HepG2 (cell line): ENCODE results near the gene MAP3K20. TPM values are rescaled to one million over a fixed set of nuclear protein-coding genes. Genes with fewer than 3 reads are reported as not detected.

ENCODE experiments used
- ATAC-seq: fragments of 200-7000 bp; cut with Tn5 transposase; 3 replicates; pipeline ENCODE4 v1.9.1; 2020; ENCODE audit warnings: mild to moderate bottlenecking, moderate library complexity
- BruUV-seq: library from RNA; stranded (reverse); fragments of 400-500 nt; replicated peaks from 2 replicates; lab custom pipeline; 2021; lab: Mats Ljungman, UMichigan
- CTCF ChIA-PET: fragments of 300-600 bp; formaldehyde crosslinking; extraction: SDS; loops from one replicate; lab custom pipeline; 2021; ENCODE audit warnings: low total read pairs, inconsistent platforms, low intra/inter-chr PET ratio; lab: Yijun Ruan, JAX
- POLR2A ChIA-PET: fragments of 350-600 bp; sonication (Branson Sonifier 250); formaldehyde crosslinking; loops from one replicate; lab custom pipeline; 2020; ENCODE audit warnings: antibody characterized with exemption, inconsistent platforms; lab: Yijun Ruan, JAX
- DNase-seq: peaks from one replicate; pipeline ENCODE4 v3.0.0-alpha.2; 2015; ENCODE audit warnings: low spot score
- FAIRE-seq: peaks from 3 replicates; lab custom pipeline; 2011; peaks lifted over from hg19 to GRCh38; lab: Jason Lieb, UNC
- H2AFZ ChIP-seq: one replicate; pipeline ENCODE4 v1.6.1; 2011; ENCODE audit warnings: low read length, inconsistent platforms
- H3K27ac ChIP-seq: fragments of 300-600 bp; 3 replicates; pipeline ENCODE4 v1.8.0; 2011; ENCODE audit warnings: mixed run types, mild to moderate bottlenecking, mixed read lengths, low read length, inconsistent platforms; ENCODE audit not compliant: insufficient read depth; ENCODE audit errors: extremely low read length
- H3K27me3 ChIP-seq, 2 experiments: fragments of 200-600 bp in 1 of 2; 2 replicates in 1 of 2; 3 replicates in 1 of 2; pipeline versions ENCODE4 v1.6.0 to v1.8.0; 2011; ENCODE audit warnings: low read length in 2 of 2, mild to moderate bottlenecking in 2 of 2, moderate library complexity in 2 of 2, inconsistent platforms in 1 of 2; ENCODE audit not compliant: insufficient read depth in 2 of 2, control insufficient read depth in 1 of 2
- H3K36me3 ChIP-seq, 2 experiments: fragments of 200-600 bp in 1 of 2; replicated peaks in 1 of 2; 2 replicates in 1 of 2; 3 replicates in 1 of 2; pipeline versions ENCODE4 v1.5.1 to v1.8.0; 2011; ENCODE audit warnings: low read length in 2 of 2, inconsistent platforms in 1 of 2; ENCODE audit not compliant: insufficient read depth in 2 of 2, control insufficient read depth in 1 of 2
- H3K4me1 ChIP-seq: 2 replicates; pipeline ENCODE4 v1.5.1; 2012; ENCODE audit warnings: low read length, inconsistent platforms; ENCODE audit not compliant: insufficient read depth
- H3K4me2 ChIP-seq: 2 replicates; pipeline ENCODE4 v1.6.0; 2011; ENCODE audit warnings: low read depth, low read length, inconsistent platforms
- H3K4me3 ChIP-seq, 3 experiments: fragments of 200-600 bp in 1 of 3; sonication (generic), shearing (Covaris generic) in 1 of 3; replicated peaks in 1 of 3; 2 replicates each; pipeline ENCODE4 v1.5.1; 2011 to 2016; ENCODE audit warnings: low read length in 3 of 3, inconsistent platforms in 2 of 3, low read depth in 2 of 3, mild to moderate bottlenecking in 2 of 3, control low read depth in 1 of 3, mixed read lengths in 1 of 3; ENCODE audit not compliant: insufficient read depth in 1 of 3
- H3K79me2 ChIP-seq: one replicate; pipeline ENCODE4 v1.6.1; 2011; ENCODE audit warnings: low read length, inconsistent platforms; ENCODE audit not compliant: insufficient read depth
- H3K9ac ChIP-seq: 2 replicates; pipeline ENCODE4 v1.6.0; 2011; ENCODE audit warnings: mild to moderate bottlenecking, low read depth, low read length, inconsistent platforms; ENCODE audit not compliant: insufficient read depth
- H3K9me3 ChIP-seq: 2 replicates; pipeline ENCODE4 v1.5.1; 2012; ENCODE audit warnings: mild to moderate bottlenecking, low read length
- H4K20me1 ChIP-seq: 2 replicates; pipeline ENCODE4 v1.6.0; 2011; ENCODE audit warnings: inconsistent platforms, mild to moderate bottlenecking, low read length, moderate library complexity; ENCODE audit not compliant: insufficient read depth
- ETV6 ChIP-seq: sonication (generic); formaldehyde crosslinking; conservative IDR thresholded peaks from 2 replicates; pipeline ENCODE4 v1.4.0; 2020; ENCODE audit warnings: missing genetic modification reagents
- FOXA3 ChIP-seq: IDR thresholded peaks from 2 replicates; pipeline ENCODE4 v1.6.1; 2016; ENCODE audit warnings: missing genetic modification reagents, missing compliant biosample characterization
- GATAD2A ChIP-seq: IDR thresholded peaks from 2 replicates; pipeline ENCODE4 v1.6.1; 2016
- HMG20A ChIP-seq: IDR thresholded peaks from 2 replicates; pipeline ENCODE4 v1.6.1; 2016; ENCODE audit warnings: borderline replicate concordance
- HNF4A ChIP-seq: sonication (generic); formaldehyde crosslinking; IDR thresholded peaks from 2 replicates; pipeline ENCODE4 v1.4.0; 2020; ENCODE audit warnings: missing genetic modification reagents
- NBN ChIP-seq: fragments of 450-650 bp; conservative IDR thresholded peaks from 2 replicates; pipeline ENCODE4 v1.6.1; 2017
- PHF21A ChIP-seq: sonication (generic); formaldehyde crosslinking; IDR thresholded peaks from 2 replicates; pipeline ENCODE4 v1.5.0; 2020; ENCODE audit warnings: mild to moderate bottlenecking, missing genetic modification reagents
- RBM22 ChIP-seq: fragments of 200-400 bp; formaldehyde crosslinking; optimal IDR thresholded peaks from 2 replicates; pipeline ENCODE3; 2017; ENCODE audit warnings: mild to moderate bottlenecking, low read length, moderate library complexity
- SOX5 ChIP-seq: IDR thresholded peaks from 2 replicates; pipeline ENCODE4 v1.6.1; 2016; ENCODE audit warnings: borderline replicate concordance
- SSRP1 ChIP-seq: IDR thresholded peaks from 2 replicates; pipeline ENCODE4 v1.6.1; 2016; ENCODE audit warnings: control low read depth
- TCF7 ChIP-seq: sonication (generic); IDR thresholded peaks from 2 replicates; pipeline ENCODE4 v1.6.1; 2016; ENCODE audit warnings: antibody characterized with exemption, low read depth
- ZBTB7B ChIP-seq: sonication (generic); formaldehyde crosslinking; IDR thresholded peaks from 2 replicates; pipeline ENCODE4 v1.4.0; 2020; ENCODE audit warnings: missing genetic modification reagents
- ZC3H4 ChIP-seq: sonication (generic); formaldehyde crosslinking; IDR thresholded peaks from 2 replicates; pipeline ENCODE4 v1.4.0; 2020; ENCODE audit warnings: missing genetic modification reagents, borderline replicate concordance
- ZNF235 ChIP-seq: sonication (generic); formaldehyde crosslinking; IDR thresholded peaks from 2 replicates; pipeline ENCODE4 v1.8.1; 2023; ENCODE audit warnings: mild to moderate bottlenecking, missing genetic modification reagents, borderline replicate concordance
- ZNF460 ChIP-seq: sonication (generic); formaldehyde crosslinking; IDR thresholded peaks from 2 replicates; pipeline ENCODE4 v1.5.1; 2020; ENCODE audit warnings: missing genetic modification reagents, mild to moderate bottlenecking, borderline replicate concordance
- ZNF496 ChIP-seq: sonication (generic); formaldehyde crosslinking; IDR thresholded peaks from 2 replicates; pipeline ENCODE4 v1.8.1; 2023; ENCODE audit warnings: mild to moderate bottlenecking, moderate library complexity, missing genetic modification reagents; ENCODE audit not compliant: insufficient replicate concordance
- ZNF543 ChIP-seq: sonication (generic); formaldehyde crosslinking; IDR thresholded peaks from 2 replicates; pipeline ENCODE4 v1.4.0; 2020; ENCODE audit warnings: mild to moderate bottlenecking, missing genetic modification reagents
- ZNF616 ChIP-seq: sonication (generic); formaldehyde crosslinking; IDR thresholded peaks from 2 replicates; pipeline ENCODE4 v1.5.0; 2020; ENCODE audit warnings: low read depth, mild to moderate bottlenecking, missing genetic modification reagents
- ZNF747 ChIP-seq: sonication (generic); formaldehyde crosslinking; IDR thresholded peaks from 2 replicates; pipeline ENCODE4 v1.8.1; 2023; ENCODE audit warnings: missing genetic modification reagents, mild to moderate bottlenecking, borderline replicate concordance
- WGBS: methylation state at CpG from one replicate; pipeline ENCODE4 v1.1.6; 2017; ENCODE audit warnings: low lambda C conversion rate; 5-methylcytosine and 5-hydroxymethylcytosine counted together
- in situ Hi-C: cut with HindIII; loops from 2 replicates; pipeline ENCODE4 v1.10.0; 2017; ENCODE audit warnings: low pct_unique_long_range_greater_than_20kb; ENCODE audit not compliant: extremely low pct_ligation_motif_present
- intact Hi-C: fragments of 100-400 bp; cut with micrococcal nuclease; formaldehyde crosslinking; loops from one replicate; pipeline ENCODE4 v1.10.0; 2022; ENCODE audit not compliant: unreplicated experiment
- polyA plus RNA-seq, 8 experiments: library from polyadenylated mRNA; depleted of rRNA in 3 of 8; stranded (reverse) in 7 of 8; unstranded in 1 of 8; fragments of >200 nt; fragmentation: Illumina TruSeq in 4 of 8; extraction: Trizol in 4 of 8; gene quantifications; 2 replicates each; pipeline versions ENCODE4 v1.2.1 to v1.2.3, GENCODE V29; 2011 to 2016; ENCODE audit warnings: low read depth in 4 of 8, missing spikeins in 1 of 8, mixed read lengths in 1 of 8; ENCODE audit not compliant: insufficient read depth in 1 of 8
- total RNA-seq, 5 experiments: library from RNA; depleted of rRNA; stranded (reverse); fragments of >200 nt; fragmentation: Illumina TruSeq; extraction: Trizol; gene quantifications; 2 replicates each; pipeline ENCODE4 v1.2.3, GENCODE V29; 2016; ENCODE audit warnings: low read depth in 1 of 5
- TF ChIP-seq, protein P1 (sequence below): sonication (generic); formaldehyde crosslinking; IDR thresholded peaks from 2 replicates; pipeline ENCODE4 v1.4.0; 2020; ENCODE audit warnings: missing genetic modification reagents
- TF ChIP-seq, protein P2 (sequence below): IDR thresholded peaks from 2 replicates; pipeline ENCODE4 v1.6.1; 2016
- TF ChIP-seq, protein P3 (sequence below): sonication (generic); formaldehyde crosslinking; IDR thresholded peaks from 2 replicates; pipeline ENCODE4 v1.4.0; 2020; ENCODE audit warnings: missing genetic modification reagents
- TF ChIP-seq, protein P4 (sequence below): IDR thresholded peaks from 2 replicates; pipeline ENCODE4 v1.6.1; 2016

Gene MAP3K20
- total and polyA plus RNA-seq, 2 of the 13 experiments (the other 11 are each of a cell fraction or from before 2014, with no cell fraction given): 5.2 to 13.5 TPM

DNA sequence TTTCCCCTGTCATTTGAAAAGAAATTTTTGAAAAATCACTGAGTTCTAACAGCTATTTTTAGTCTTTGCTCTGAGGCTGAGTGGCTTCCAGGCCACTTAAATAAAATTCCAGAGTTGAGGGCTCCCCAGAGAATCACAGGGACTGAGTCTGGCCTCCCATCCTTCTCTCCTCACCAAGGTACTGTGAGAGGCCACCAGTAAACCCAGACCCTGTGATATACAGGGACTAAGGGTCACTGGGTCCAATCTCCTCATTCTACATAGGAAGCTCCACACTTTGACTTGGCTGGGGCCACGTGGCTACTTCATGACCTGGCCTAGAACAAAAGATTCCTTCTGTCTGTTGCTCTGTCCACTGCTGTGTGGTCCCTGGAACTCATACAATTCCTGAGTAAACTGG is 155.8 kb downstream of the MAP3K20 start:
- Histone ChIP-seq H3K4me1 (peaks cover 39% of the 10 kb centered on the region), H3K9ac (no peak overlapping the region), H4K20me1 (no peaks in the 10 kb centered on the region), H3K4me2 (peak overlapping the region; percentile 25; the same call in 1 of the 2 replicates), H2AFZ (no peak overlapping the region), H3K36me3 (0 out of 5 replicates have a peak, but pooled peaks cover 0 to 6% of the 10 kb centered on the region in 2 experiments), H3K27me3 (no peaks in the 10 kb centered on the region), H3K79me2 (no peaks in the 10 kb centered on the region), H3K9me3 (no peaks in the 10 kb centered on the region), H3K27ac (peak overlapping the region; percentile 14), H3K4me3 (no peak overlapping the region)
- 27% methylated on average over 1 of the region's 1 CpG for WGBS
- DNase-seq (peak; percentile 13), ATAC-seq (peak; percentile 79), FAIRE-seq (no peak)
- ChIA-PET CTCF (no interaction called here), POLR2A (no interaction called here)
- in situ Hi-C loops (no loop called here), intact Hi-C loops (no loop called here)
- BruUV-seq: no TSS peak
- TF ChIP-seq ZNF616 (CRISPR knock-in tag): no peak
- peak; percentile 36; the same call in 1 of the 2 replicates for TF ChIP-seq HMG20A (CRISPR knock-in tag)
- TF ChIP-seq, protein P1, sequence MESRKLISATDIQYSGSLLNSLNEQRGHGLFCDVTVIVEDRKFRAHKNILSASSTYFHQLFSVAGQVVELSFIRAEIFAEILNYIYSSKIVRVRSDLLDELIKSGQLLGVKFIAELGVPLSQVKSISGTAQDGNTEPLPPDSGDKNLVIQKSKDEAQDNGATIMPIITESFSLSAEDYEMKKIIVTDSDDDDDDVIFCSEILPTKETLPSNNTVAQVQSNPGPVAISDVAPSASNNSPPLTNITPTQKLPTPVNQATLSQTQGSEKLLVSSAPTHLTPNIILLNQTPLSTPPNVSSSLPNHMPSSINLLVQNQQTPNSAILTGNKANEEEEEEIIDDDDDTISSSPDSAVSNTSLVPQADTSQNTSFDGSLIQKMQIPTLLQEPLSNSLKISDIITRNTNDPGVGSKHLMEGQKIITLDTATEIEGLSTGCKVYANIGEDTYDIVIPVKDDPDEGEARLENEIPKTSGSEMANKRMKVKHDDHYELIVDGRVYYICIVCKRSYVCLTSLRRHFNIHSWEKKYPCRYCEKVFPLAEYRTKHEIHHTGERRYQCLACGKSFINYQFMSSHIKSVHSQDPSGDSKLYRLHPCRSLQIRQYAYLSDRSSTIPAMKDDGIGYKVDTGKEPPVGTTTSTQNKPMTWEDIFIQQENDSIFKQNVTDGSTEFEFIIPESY (CRISPR knock-in tag): no peak
- TF ChIP-seq ZNF460 (CRISPR knock-in tag): no peak
- no peak for TF ChIP-seq ZNF235 (CRISPR knock-in tag)
- TF ChIP-seq HNF4A (CRISPR knock-in tag): peak; percentile 46
- TF ChIP-seq ZNF543 (CRISPR knock-in tag): peak; percentile 55; the same call in 1 of the 2 replicates
- TF ChIP-seq, protein P2, sequence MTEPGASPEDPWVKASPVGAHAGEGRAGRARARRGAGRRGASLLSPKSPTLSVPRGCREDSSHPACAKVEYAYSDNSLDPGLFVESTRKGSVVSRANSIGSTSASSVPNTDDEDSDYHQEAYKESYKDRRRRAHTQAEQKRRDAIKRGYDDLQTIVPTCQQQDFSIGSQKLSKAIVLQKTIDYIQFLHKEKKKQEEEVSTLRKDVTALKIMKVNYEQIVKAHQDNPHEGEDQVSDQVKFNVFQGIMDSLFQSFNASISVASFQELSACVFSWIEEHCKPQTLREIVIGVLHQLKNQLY (CRISPR knock-in tag): peak; percentile 69; the same call in 1 of the 2 replicates
- TF ChIP-seq, protein P3, sequence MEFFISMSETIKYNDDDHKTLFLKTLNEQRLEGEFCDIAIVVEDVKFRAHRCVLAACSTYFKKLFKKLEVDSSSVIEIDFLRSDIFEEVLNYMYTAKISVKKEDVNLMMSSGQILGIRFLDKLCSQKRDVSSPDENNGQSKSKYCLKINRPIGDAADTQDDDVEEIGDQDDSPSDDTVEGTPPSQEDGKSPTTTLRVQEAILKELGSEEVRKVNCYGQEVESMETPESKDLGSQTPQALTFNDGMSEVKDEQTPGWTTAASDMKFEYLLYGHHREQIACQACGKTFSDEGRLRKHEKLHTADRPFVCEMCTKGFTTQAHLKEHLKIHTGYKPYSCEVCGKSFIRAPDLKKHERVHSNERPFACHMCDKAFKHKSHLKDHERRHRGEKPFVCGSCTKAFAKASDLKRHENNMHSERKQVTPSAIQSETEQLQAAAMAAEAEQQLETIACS (CRISPR knock-in tag): no peak
- no peak for TF ChIP-seq ZNF496 (CRISPR knock-in tag)
- peak; percentile 40; the same call in 1 of the 2 replicates for TF ChIP-seq PHF21A (CRISPR knock-in tag)
- no peak for TF ChIP-seq RBM22
- TF ChIP-seq GATAD2A (CRISPR knock-in tag): 0 out of 2 replicates have a peak, but pooled peaks have one; percentile 27
- TF ChIP-seq ZC3H4 (CRISPR knock-in tag): no peak
- TF ChIP-seq, protein P4, sequence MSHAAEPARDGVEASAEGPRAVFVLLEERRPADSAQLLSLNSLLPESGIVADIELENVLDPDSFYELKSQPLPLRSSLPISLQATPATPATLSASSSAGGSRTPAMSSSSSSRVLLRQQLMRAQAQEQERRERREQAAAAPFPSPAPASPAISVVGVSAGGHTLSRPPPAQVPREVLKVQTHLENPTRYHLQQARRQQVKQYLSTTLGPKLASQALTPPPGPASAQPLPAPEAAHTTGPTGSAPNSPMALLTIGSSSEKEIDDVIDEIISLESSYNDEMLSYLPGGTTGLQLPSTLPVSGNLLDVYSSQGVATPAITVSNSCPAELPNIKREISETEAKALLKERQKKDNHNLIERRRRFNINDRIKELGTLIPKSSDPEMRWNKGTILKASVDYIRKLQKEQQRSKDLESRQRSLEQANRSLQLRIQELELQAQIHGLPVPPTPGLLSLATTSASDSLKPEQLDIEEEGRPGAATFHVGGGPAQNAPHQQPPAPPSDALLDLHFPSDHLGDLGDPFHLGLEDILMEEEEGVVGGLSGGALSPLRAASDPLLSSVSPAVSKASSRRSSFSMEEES (CRISPR knock-in tag): peak; percentile 29; the same call in 1 of the 2 replicates
- no peak for TF ChIP-seq ETV6
- peak; percentile 13; the same call in 1 of the 2 replicates for TF ChIP-seq TCF7
- no peak for TF ChIP-seq NBN
- 0 out of 2 replicates have a peak, but pooled peaks have one; percentile 24 for TF ChIP-seq ZBTB7B (CRISPR knock-in tag)
- no peak for TF ChIP-seq ZNF747
- TF ChIP-seq SOX5: peak; percentile 52; the same call in 1 of the 2 replicates
- no peak for TF ChIP-seq FOXA3 (CRISPR knock-in tag)
- TF ChIP-seq SSRP1 (CRISPR knock-in tag): no peak
